Measurements from ENCODE around the gene IL17RA. TPM values are rescaled to one million over a fixed set of nuclear protein-coding genes. Genes with fewer than 3 reads are reported as not detected.

Gene IL17RA
- total RNA-seq, 1 donor from 2014 or later = 9.2 TPM

DNA sequence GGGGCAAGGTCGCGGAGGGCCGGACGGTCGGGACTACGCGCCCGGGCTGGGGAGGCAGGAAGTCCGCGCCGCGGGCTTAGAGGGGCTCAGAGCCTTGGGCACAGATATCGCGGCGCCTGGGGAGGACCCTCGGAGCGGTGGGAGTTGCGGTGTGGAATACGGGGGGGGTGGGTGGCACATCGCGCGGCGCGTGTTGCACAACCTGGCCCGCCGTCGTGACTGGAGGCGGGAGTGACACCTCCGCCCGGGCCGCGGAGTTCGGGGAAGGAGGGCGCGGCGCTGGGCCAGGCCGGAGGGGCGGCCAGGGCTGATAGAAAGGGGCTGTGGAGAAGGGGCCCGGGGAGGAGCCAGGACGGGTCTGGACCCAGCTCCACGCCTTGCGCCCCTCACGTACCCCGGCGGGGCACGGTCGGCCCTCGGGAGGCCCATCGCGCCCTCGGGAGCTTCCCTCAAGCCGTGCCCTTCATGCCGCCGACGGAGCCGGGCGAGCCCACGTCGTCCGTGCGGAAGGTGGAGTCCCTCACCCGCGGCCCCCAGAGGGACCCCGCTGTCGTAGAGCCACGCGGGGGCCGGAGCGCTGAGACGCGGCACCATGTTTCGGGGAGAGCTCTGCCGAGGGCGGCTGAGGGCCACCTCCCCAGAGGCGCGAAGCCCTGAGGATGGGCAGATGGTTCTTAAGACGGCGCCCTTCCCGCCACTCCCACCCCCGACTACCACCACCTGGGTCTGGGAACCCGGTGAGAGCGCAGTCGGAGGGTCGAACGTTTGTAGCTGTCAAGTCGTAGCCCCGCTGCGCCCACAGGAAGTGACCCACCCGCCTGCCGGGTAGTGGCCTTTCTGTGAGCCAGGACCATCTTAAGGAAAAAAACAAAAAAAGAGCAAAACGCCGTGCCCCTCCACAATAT lies 729 bp downstream of the IL17RA start:
- TF ChIP-seq, protein P1, sequence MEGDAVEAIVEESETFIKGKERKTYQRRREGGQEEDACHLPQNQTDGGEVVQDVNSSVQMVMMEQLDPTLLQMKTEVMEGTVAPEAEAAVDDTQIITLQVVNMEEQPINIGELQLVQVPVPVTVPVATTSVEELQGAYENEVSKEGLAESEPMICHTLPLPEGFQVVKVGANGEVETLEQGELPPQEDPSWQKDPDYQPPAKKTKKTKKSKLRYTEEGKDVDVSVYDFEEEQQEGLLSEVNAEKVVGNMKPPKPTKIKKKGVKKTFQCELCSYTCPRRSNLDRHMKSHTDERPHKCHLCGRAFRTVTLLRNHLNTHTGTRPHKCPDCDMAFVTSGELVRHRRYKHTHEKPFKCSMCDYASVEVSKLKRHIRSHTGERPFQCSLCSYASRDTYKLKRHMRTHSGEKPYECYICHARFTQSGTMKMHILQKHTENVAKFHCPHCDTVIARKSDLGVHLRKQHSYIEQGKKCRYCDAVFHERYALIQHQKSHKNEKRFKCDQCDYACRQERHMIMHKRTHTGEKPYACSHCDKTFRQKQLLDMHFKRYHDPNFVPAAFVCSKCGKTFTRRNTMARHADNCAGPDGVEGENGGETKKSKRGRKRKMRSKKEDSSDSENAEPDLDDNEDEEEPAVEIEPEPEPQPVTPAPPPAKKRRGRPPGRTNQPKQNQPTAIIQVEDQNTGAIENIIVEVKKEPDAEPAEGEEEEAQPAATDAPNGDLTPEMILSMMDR (conservative IDR thresholded peaks at IDR 0.05; ENCODE audit: low read depth, low read length) = no peak
- DNase-seq (ENCODE audit: low read depth) = no peak
- H3K4me3 ChIP-seq (ENCODE audit: low read depth, low read length) = peak overlapping the region; percentile 93

DNA sequence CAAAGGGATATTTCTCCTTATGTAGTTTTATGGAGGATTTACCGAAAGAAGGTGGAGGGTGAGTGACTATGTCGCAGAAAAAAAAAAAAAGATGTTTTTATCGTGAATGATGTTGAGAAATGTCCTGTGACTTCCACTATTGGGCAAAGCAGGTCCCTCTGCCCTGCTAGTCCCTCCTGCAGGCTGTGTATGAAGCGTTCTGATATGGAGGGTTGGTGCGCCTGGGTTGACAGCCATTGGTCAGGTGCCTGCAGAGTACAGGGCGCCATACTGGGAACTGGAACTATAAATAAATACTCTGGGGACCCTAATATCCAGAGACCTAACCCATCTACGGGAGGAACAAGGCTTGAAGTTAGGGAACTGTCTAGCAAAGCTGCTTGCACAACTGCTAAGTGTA lies 1.5 kb downstream of the IL17RA start:
- no peak for DNase-seq (ENCODE audit: low read depth)
- H3K4me3 ChIP-seq (ENCODE audit: low read depth, low read length) = peak overlapping the region; percentile 93

DNA sequence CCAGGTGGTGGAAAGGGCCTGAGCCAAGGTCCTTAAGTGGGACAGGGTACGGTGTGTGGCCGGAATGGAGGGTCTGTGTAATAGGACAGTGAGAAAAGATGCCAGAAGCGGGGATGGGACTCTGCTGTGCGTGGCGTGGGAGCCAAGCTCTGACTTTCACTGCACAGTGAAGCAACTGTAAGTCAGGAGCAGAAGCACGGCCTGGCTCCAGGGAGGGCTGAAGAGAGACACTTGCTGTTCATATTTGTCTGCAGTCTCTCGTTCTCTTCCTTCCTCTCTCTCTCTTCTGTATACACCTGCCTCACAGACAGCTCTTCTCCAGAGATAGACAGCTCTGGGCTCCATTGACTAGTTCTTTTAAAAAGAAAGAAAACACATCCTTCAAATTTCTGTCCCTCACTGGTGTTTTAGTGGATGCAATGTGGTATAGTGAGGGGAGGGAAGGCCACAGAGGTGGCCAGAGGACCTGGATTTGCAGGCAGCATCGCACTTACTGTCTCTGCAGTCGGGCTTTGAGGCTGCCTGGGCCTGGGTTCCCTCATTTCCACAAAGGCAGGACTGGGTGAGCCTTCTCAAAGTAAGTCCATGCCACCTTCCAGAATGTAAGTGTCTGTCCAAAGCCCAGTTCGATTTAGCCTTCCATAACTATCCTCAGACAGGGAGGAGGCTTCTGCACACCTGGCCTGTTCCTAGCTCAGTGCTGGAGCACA lies 2.1 kb downstream of the IL17RA start:
- no peak for DNase-seq (ENCODE audit: low read depth)
- H3K4me3 ChIP-seq (ENCODE audit: low read depth, low read length) = no peak overlapping the region
- TF ChIP-seq, protein P1 (conservative IDR thresholded peaks at IDR 0.05; ENCODE audit: low read depth, low read length) = no peak

More for the DNA sequence above, 1.5 kb downstream of the IL17RA start:
- TF ChIP-seq, protein P1 (conservative IDR thresholded peaks at IDR 0.05; ENCODE audit: low read depth, low read length) = no peak

DNA sequence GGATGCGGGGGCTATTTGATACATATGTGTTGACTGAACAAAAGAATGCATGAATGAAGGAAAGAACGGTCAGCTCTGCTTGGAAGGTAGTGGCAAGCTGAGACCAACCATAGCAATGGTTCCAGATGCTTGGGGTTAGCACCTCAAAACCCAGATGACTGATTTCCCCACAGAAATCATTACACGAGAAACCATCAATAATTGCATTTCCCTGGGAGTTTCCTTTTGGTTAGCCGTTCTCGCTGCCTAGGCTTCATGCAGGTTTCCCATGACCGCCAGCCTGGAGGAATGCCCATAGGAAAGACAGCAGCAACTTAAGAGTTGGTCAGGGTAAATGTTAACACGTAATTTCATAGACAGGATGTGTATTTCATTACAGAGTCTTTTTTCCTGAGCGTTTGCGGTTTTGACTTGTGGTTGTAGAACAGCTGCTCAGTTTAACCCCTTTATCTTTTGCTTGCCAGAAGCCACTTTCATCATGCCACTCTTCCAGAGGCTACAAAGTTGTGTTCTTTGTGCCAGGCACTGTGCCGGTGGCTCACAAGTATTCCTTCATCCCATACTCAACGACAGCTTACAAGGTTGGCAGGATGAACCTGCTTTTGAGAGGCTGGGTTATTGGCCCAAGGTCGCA lies 2.8 kb downstream of the IL17RA start:
- no peak overlapping the region for H3K4me3 ChIP-seq (ENCODE audit: low read depth, low read length)
- no peak for DNase-seq (ENCODE audit: low read depth)
- TF ChIP-seq, protein P1 (conservative IDR thresholded peaks at IDR 0.05; ENCODE audit: low read depth, low read length) = no peak

DNA sequence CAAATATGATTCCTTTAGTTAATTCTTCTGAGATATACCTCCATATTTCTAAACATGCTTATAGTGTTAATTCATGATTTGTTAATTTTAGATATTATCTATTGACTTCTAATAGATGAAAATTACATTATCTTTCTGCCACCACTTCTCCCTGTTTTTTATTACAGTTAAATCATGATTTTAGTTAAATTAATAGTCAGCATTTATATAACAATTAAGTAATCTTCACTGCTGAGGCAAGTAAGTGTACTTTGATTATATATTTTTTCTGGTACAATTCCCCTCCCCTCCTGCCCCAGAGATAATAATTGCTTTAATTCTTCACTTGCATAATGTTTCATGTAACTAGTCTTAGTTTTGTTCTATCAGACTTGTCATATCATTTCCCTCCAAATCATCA lies 5.8 kb downstream of the IL17RA start:
- H3K4me3 ChIP-seq (ENCODE audit: low read depth, low read length) = no peak overlapping the region
- DNase-seq (ENCODE audit: low read depth) = no peak
- TF ChIP-seq, protein P1 (conservative IDR thresholded peaks at IDR 0.05; ENCODE audit: low read depth, low read length) = no peak

DNA sequence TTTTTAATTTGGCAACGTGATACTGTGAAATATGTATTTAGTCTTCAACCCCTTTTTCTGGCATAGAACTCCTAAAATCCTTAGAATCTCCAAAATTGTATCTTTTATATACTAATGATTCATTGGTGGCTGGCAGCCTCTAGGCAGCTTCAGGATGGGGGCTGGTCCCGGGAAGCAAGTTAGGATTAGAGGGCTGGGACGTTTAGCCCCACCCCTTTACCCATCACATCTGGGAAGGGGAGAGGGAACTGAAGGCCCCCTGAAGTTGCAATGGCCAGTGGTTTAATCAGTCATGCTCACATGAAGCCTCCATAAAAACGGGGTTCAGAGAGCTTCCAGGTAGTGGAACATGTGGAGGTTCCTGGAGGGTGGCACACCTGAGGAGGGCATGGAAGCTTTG lies 7.1 kb downstream of the IL17RA start:
- DNase-seq (ENCODE audit: low read depth) = no peak
- no peak overlapping the region for H3K4me3 ChIP-seq (ENCODE audit: low read depth, low read length)
- TF ChIP-seq, protein P1 (conservative IDR thresholded peaks at IDR 0.05; ENCODE audit: low read depth, low read length) = no peak
